ENCODE results near the gene SHISA5.

DNA sequence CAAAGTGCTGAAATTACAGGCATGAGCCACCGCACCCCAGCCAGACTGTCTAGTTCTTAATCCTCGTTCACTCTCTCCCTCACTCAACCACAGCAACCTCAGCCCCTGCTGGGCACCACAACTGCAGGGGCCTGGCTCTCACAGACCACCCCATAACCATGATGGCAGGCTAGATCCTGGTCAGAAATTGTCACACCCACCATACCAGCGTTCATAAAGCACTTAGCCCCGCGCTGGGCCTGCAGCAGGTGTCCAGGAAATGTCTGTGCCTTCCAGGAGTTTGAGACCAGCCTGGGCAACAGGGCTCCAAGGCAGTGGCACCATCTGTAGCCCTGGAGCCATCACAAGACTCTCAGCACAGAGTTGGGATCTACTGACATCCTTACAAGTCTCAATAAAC, 1.9 kb downstream of the SHISA5 start:
- TF ChIP-seq, protein P1, sequence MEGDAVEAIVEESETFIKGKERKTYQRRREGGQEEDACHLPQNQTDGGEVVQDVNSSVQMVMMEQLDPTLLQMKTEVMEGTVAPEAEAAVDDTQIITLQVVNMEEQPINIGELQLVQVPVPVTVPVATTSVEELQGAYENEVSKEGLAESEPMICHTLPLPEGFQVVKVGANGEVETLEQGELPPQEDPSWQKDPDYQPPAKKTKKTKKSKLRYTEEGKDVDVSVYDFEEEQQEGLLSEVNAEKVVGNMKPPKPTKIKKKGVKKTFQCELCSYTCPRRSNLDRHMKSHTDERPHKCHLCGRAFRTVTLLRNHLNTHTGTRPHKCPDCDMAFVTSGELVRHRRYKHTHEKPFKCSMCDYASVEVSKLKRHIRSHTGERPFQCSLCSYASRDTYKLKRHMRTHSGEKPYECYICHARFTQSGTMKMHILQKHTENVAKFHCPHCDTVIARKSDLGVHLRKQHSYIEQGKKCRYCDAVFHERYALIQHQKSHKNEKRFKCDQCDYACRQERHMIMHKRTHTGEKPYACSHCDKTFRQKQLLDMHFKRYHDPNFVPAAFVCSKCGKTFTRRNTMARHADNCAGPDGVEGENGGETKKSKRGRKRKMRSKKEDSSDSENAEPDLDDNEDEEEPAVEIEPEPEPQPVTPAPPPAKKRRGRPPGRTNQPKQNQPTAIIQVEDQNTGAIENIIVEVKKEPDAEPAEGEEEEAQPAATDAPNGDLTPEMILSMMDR (IDR thresholded peaks at IDR 0.05), result no peak
- no peak for TF ChIP-seq EP300 (IDR thresholded peaks at IDR 0.05)

All from tibial nerve (tissue), 4 donors.